ENCODE data around the gene MCC. TPM values are rescaled to one million over a fixed set of nuclear protein-coding genes. Genes with fewer than 3 reads are reported as not detected.

Gene MCC
- total RNA-seq, 4 donors from 2014 or later, result 17.1 to 90.7 (median 40.1) TPM

DNA sequence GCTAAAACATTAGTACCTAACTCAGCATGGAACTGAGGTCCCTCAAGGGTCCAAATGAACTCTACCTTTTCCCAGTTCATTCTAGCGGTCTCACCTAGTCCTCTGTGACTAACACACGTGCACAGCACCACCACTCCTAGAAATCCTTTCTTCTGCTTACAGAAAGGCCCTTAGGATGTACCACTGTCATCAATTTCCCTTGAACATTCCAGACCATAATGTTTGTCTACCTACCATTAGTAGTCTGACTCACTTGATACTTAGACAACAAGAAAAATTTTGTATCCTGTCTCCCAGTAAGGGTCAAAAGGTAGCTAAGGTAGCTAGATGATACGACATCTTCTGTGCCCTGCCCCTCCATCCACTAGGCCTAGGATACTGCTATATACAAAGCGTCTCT lies 220.0 kb downstream of the MCC start:
- no peaks in the 10 kb centered on the region for H3K9me3 ChIP-seq
- no peak for DNase-seq
- H3K27ac ChIP-seq, result no peak overlapping the region
- H3K4me3 ChIP-seq, result no peak overlapping the region
- intact Hi-C loops (cut with DNase I; ENCODE audit: low total_unique reads), result no loop called here
- peaks cover 0 to 7% of the 10 kb centered on the region in 2 donors for H3K4me1 ChIP-seq
- no peaks in the 10 kb centered on the region for H3K36me3 ChIP-seq
- TF ChIP-seq, protein P1, sequence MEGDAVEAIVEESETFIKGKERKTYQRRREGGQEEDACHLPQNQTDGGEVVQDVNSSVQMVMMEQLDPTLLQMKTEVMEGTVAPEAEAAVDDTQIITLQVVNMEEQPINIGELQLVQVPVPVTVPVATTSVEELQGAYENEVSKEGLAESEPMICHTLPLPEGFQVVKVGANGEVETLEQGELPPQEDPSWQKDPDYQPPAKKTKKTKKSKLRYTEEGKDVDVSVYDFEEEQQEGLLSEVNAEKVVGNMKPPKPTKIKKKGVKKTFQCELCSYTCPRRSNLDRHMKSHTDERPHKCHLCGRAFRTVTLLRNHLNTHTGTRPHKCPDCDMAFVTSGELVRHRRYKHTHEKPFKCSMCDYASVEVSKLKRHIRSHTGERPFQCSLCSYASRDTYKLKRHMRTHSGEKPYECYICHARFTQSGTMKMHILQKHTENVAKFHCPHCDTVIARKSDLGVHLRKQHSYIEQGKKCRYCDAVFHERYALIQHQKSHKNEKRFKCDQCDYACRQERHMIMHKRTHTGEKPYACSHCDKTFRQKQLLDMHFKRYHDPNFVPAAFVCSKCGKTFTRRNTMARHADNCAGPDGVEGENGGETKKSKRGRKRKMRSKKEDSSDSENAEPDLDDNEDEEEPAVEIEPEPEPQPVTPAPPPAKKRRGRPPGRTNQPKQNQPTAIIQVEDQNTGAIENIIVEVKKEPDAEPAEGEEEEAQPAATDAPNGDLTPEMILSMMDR (IDR thresholded peaks at IDR 0.05), result no peak
- TF ChIP-seq POLR2A (IDR thresholded peaks at IDR 0.05), result no peak
- no peaks in the 10 kb centered on the region for H3K27me3 ChIP-seq

DNA sequence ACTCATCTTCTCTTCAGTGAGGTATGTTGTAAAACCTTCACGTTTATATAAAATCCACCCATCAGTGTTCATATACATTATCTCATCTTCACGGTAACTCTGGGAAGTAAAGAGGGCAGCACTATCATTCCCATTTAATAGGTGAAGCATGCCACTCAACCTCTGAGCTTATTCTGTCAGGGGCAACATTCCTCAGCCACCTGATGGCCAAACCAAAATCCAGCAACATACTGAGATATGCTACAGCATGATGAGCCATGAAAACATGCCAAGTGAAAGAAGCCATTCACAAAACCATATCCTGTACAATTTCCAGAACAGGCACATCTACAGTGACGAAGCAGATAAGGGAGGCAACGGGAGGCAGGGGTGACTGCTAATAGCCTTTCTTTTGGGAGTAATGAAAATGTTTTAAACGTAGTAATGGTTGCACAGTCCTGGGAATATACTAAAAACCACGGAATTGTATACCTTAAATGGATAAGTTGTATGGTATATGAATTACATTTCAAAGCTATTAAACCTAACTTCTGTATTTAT lies 220.8 kb downstream of the MCC start:
- intact Hi-C loops (cut with DNase I; ENCODE audit: low total_unique reads), result no loop called here
- H3K27ac ChIP-seq, result no peak overlapping the region
- TF ChIP-seq POLR2A (IDR thresholded peaks at IDR 0.05), result no peak
- TF ChIP-seq, protein P1 (IDR thresholded peaks at IDR 0.05), result no peak

DNA sequence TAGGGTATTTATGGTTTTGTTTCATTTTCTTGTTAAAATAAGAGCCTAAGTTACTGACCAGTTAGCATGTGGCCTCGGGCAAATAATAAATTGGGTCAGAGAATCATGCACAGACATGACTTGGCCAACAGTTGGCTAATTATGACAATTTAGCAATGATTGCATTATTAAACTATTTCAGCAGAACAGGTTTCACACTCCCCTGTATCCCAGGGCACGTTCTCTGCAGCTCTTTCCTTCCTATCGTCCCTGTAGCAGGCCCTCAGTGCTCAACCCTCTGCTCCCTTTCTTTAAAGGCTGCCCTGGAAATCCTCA lies 221.4 kb downstream of the MCC start:
- H3K4me1 ChIP-seq, result peaks cover 0 to 7% of the 10 kb centered on the region in 2 donors
- no peak overlapping the region for H3K4me3 ChIP-seq
- H3K27me3 ChIP-seq, result no peaks in the 10 kb centered on the region
- H3K9me3 ChIP-seq, result no peaks in the 10 kb centered on the region
- no peak for DNase-seq
- no peaks in the 10 kb centered on the region for H3K36me3 ChIP-seq
- intact Hi-C loops (cut with DNase I; ENCODE audit: low total_unique reads), result no loop called here
- H3K27ac ChIP-seq, result no peak overlapping the region
- TF ChIP-seq, protein P1 (IDR thresholded peaks at IDR 0.05), result no peak
- no peak for TF ChIP-seq POLR2A (IDR thresholded peaks at IDR 0.05)

More for the DNA sequence above, 220.8 kb downstream of the MCC start:
- Histone ChIP-seq H3K9me3 (no peaks in the 10 kb centered on the region), H3K36me3 (no peaks in the 10 kb centered on the region), H3K27me3 (no peaks in the 10 kb centered on the region), H3K4me1 (peaks cover 0 to 7% of the 10 kb centered on the region in 2 donors), H3K4me3 (no peak overlapping the region)
- no peak for DNase-seq

DNA sequence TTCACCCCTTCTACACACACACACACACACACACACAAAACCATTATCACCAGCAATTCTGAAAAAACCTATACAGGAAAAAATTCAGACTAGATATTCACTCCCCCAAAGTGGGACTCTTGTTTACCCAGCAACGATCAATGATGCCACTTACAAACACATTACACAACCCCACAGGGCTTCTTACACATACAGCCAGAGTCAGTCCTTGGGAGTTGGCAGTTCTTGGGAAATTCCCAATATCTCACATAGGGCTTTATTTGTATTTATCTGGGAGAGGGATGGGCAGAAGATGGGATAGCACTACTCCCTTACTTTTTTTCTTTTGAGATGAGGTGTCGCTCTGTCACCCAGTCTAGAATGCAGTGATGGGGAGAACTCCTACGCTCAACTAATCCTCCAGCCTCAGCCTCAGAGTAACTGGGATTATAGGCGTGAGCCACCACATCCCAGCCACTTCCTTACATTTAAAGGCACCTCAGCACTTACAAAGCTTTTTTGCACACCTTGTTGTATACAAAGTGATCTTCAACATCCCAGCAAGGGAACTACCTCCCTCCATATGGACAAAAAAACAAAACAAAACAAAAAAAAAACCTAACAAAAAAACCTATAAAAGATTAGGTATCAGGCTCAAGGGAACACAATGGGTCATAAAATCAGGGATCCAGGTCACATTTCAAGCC lies 221.9 kb downstream of the MCC start:
- no peaks in the 10 kb centered on the region for H3K9me3 ChIP-seq
- TF ChIP-seq, protein P1 (IDR thresholded peaks at IDR 0.05), result no peak
- TF ChIP-seq POLR2A (IDR thresholded peaks at IDR 0.05), result no peak
- DNase-seq, result no peak
- intact Hi-C loops (cut with DNase I; ENCODE audit: low total_unique reads), result no loop called here
- H3K4me3 ChIP-seq, result no peak overlapping the region
- H3K27me3 ChIP-seq, result no peaks in the 10 kb centered on the region
- H3K36me3 ChIP-seq, result no peaks in the 10 kb centered on the region
- H3K27ac ChIP-seq, result no peak overlapping the region
- peaks cover 0 to 7% of the 10 kb centered on the region in 2 donors for H3K4me1 ChIP-seq

DNA sequence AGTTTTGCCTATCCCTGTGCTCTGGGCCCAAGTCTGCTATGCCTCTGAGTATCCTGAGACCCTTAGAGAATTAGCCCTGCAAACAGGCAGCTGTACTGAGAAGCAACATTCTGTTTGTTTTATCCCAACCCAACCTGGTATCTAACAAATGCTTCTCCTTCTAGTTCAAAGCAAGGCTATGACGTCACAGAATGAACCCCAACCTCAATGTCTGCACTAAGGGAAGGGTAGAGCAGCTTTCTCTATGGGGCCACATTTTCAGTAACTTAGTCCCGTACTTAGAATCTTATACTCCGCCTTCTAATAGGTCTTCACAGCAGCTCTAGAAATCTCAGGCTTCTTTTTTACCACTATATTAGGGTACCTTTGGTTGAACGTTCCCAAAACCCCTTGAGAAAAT lies 223.1 kb downstream of the MCC start:
- no peaks in the 10 kb centered on the region for H3K36me3 ChIP-seq
- no peak for DNase-seq
- no peaks in the 10 kb centered on the region for H3K27me3 ChIP-seq
- peaks cover 0 to 7% of the 10 kb centered on the region in 2 donors for H3K4me1 ChIP-seq
- no peak overlapping the region for H3K27ac ChIP-seq
- H3K9me3 ChIP-seq, result no peaks in the 10 kb centered on the region
- intact Hi-C loops (cut with DNase I; ENCODE audit: low total_unique reads), result no loop called here
- H3K4me3 ChIP-seq, result no peak overlapping the region
- TF ChIP-seq POLR2A (IDR thresholded peaks at IDR 0.05), result no peak
- TF ChIP-seq, protein P1 (IDR thresholded peaks at IDR 0.05), result no peak

Data from uterus (tissue), 4 donors.